Gastroesophageal sphincter (tissue), 3 donors: Measurements from ENCODE around the gene AMN1.
"Not testable (repeated sequence)": the region's sequence is repeated elsewhere in the genome, so short reads cannot be mapped to it uniquely, and the experiment has no call there.

Experiments
- CTCF ChIP-seq, 4 experiments: fragments of 200-600 bp in 2 of 4; fragments of 450-650 bp in 2 of 4; sonication (generic) in 1 of 4; IDR thresholded peaks; one replicate each; pipeline ENCODE4 v1.5.1; 2017 to 2019; ENCODE audit warnings: antibody characterized with exemption in 4 of 4, mild to moderate bottlenecking in 2 of 4, moderate library complexity in 2 of 4
- EP300 ChIP-seq: sonication (generic); formaldehyde crosslinking; IDR thresholded peaks from one replicate; pipeline ENCODE4 v1.6.1; 2017; ENCODE audit warnings: antibody characterized with exemption, mild to moderate bottlenecking
- POLR2A ChIP-seq, 2 donors: fragments of 450-650 bp; IDR thresholded peaks; one replicate each; pipeline ENCODE4 v1.6.1; 2017; ENCODE audit warnings: antibody characterized with exemption in 2 of 2, mild to moderate bottlenecking in 2 of 2, moderate library complexity in 1 of 2
- POLR2AphosphoS5 ChIP-seq: sonication (generic); formaldehyde crosslinking; IDR thresholded peaks from one replicate; pipeline ENCODE4 v1.6.1; 2017; ENCODE audit warnings: antibody characterized with exemption

GRCh38 chr12:31689921-31690320 lies 38.9 kb downstream of the AMN1 start:
- TF ChIP-seq EP300; CTCF (IDR thresholded peaks at IDR 0.05); POLR2A (IDR thresholded peaks at IDR 0.05); POLR2AphosphoS5: not testable (repeated sequence)
